Renal cortex interstitium (tissue), 11 donors: ENCODE measurements around the gene SHANK3. TPM values are rescaled to one million over a fixed set of nuclear protein-coding genes. Genes with fewer than 3 reads are reported as not detected.

ENCODE experiments used
- DNase-seq, 11 donors: peaks; one replicate each; pipeline ENCODE4 v3.0.0-alpha.2; 2013; ENCODE audit warnings: low read depth in 9 of 11, low spot score in 4 of 11; ENCODE audit errors: extremely low read depth in 1 of 11
- polyA plus RNA-seq, 3 donors: library from polyadenylated mRNA; unstranded; fragments of 120-200 nt; gene quantifications; one replicate each; pipeline ENCODE4 v1.2.1, GENCODE V29; 2013; ENCODE audit not compliant: insufficient read length in 3 of 3

The SHANK3 gene
- polyA plus RNA-seq, 3 donors = 13.7 to 24.6 (median 21.2) TPM

DNA sequence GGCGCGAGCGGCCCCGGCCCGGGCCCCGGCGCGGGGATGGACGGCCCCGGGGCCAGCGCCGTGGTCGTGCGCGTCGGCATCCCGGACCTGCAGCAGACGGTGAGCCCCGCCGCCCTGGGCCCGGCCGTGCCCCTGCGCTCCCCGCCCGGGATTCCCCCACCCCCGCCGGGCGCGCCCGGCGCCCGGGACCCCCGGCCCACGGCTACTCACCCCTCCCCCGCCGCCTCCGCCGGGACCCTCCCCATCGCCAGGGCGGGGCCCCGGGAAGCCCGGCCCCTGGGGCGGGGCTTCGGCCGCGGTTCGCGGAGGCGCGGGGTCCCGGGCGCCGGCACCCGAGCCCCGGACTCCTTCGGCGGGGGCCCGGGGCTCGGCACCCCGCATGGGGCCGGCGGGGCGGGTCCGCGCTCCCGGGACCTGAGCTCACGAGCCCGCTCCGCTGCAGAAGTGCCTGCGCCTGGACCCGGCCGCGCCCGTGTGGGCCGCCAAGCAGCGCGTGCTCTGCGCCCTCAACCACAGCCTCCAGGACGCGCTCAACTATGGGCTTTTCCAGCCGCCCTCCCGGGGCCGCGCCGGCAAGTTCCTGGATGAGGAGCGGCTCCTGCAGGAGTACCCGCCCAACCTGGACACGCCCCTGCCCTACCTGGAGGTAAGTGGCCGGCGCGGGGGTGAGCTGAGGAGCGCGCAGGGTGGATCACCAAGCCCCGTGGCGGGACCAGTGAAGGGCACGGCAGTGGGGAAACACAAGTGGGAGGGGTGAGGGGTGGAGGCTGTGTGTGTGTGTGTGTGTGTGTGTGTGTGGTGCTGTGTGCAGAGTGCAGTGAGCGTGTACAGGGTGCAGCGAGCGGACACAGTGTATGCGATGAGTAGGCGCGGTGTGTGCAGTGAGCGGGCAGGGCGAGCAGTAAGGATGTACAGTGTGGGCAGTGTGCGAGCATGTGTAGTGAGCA is 2.3 kb downstream of the SHANK3 start:
- peak in 5 of 11 donors; percentile 41 to 71 (median 64) for DNase-seq

DNA sequence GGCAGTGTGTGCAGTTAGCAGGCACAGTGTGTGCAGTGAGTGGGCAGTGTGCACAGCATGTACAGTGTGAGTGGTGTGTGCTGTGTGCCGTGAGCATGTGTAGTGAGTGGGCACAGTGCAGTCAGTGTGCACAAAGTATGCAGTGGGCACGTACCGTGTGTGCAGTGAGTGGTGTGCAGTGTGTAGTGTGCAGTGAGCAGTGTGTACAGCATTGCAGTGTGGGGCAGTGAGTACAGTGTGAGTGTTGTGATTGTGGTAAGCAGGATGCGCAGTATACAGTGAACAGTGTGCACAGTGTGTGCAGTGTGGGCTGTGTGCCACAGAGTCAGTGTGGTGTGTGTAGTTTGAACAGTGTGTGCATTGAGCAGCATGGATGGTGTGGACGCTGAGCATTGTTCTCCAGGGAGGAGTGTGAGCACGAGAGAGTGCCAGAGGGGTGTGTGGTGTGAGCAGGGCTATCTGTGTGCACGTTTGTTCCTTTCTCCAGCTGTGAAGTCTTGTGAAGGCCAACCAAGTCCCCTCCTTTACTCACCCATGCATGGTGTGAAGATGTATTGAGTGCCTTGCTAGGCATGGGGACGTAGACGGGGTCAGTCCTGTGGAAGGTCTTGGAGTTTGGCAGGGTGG is 3.0 kb downstream of the SHANK3 start:
- DNase-seq = no peak

DNA sequence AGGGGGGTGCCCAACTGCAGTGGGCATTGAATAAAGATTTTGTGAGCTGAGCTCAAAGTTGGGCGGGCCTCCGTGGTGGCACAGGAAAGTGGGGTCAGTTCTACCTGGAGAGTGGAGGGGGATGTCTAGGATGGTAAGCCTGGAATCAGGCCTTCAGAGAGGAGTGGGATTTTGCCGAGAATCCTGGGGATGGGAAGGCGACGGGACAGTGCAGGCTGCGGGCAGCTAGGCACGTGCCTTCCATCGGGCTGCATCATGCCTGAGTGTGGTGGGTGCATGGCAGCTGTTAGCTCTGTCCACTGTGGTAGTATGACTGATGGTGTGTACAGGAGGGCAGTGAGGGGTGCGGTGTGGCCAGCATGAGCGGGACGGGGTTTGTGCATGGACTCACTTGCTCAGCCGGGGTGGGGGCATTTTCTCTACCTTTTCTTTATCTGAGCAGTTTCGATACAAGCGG is 3.6 kb downstream of the SHANK3 start:
- no peak for DNase-seq

DNA sequence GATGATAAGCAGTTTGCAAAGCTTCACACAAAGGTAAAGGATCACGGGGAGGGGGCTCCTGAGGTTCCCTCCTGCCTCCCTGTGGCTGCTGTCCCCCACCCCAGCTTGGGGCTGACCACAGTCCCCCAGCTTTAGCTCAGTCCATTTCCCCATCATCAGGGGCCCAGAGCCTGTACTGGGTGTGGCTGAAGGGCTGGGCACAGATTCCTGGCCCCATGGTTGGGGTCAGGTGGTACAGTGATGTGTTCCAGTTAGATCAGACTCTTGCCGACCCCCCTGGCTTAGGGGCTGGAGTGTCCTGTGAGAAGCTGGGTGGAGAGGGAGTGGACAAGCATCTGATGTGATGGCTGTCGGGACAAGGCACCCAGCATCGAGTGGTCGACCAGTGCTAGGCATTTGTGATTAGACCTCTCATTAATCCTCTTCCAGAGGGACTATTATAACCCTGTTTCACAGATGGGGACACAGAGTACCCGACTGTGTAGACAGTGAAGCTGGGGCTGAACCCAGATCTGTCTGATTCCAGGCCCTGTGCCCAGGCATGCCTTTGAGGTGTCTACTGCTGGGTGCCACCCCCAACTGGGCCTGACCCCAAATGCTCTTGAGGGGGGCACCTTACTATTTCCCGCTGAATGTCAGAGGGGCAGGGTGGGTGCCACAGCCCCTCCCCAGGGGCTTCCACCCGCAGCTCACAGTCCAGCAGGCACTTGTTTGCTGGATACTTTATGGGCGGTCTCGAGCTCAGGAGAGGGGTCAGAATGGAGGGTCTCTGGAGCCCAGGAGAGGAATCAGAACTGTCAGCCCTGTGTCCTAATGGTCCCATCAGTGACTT is 4.3 kb downstream of the SHANK3 start:
- DNase-seq = no peak

DNA sequence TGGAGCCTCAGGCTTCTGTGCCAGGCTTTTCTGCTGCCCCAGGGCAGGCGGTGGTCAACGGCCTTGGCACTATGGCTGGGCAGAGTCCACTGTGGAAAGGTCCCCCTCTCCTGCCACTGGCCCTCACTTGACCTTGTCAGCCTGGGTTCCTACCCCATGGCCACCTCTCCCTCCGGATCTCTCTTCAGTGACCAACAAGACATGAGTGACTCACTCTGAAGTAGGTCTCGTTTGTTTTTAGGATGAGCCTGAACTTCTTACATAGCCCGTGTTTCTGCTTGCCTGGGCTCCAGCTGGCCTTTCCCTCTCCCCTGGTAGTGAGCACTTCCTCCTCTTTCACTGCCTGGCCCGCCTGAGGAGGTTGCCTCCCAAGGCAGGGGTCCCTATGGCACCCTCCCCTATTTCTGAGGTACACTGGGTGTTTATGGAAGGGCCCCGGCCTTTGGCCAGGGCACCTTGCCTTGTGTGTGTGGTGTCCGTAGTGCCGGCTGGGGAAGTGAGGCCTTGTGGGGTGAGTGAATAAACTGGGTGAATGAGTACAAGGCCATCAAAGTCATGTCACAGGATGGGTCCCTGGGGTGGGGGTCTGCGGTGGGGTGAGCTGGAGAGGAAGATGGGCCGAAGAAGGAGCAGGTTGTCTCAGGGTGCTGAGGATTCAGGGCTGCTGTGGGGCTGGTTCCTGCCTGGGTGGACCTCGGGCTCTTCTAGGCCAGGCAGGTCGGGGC is 5.0 kb downstream of the SHANK3 start:
- DNase-seq = no peak

DNA sequence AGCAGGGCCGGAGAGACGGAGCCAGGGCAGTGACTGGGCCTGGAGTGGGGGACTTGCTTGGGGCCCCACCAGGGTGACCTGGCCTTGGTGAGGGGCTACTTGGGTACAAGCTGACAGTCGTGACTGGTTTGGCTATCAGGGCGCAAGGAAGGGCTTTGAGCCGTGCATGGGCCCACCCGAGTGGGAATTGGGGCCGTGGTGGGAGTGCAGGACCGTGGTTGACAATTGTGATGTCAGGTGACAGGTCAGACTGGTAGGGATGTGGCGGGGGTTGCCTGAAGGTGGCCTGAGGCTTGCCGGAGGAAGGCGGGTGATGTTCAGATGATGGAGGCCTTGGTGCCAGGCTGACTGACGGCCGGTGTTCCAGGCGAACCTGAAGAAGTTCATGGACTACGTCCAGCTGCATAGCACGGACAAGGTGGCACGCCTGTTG is 5.6 kb downstream of the SHANK3 start:
- DNase-seq = no peak

DNA sequence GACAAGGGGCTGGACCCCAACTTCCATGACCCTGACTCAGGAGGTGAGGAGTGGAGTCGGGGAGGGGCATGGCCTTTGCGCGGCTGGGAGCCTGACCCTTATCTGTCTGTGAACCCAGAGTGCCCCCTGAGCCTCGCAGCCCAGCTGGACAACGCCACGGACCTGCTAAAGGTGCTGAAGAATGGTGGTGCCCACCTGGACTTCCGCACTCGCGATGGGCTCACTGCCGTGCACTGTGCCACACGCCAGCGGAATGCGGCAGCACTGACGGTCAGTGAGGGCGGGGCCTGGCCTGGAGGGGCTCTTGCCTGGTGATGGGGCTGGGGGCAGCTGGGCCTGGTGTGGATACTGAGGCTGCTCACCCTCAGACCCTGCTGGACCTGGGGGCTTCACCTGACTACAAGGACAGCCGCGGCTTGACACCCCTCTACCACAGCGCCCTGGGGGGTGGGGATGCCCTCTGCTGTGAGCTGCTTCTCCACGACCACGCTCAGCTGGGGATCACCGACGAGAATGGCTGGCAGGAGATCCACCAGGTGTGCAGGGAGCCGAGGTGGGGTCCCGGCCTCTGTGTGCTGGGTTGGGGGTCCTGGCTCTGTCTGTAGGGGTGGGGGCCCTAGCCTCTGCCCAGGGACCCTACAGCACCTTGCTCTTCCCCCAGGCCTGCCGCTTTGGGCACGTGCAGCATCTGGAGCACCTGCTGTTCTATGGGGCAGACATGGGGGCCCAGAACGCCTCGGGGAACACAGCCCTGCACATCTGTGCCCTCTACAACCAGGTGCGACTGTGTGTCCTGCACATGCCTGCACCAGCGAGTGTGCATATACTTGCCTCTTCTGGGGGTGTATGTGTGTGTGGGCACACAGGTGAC is 6.3 kb downstream of the SHANK3 start:
- DNase-seq = no peak

DNA sequence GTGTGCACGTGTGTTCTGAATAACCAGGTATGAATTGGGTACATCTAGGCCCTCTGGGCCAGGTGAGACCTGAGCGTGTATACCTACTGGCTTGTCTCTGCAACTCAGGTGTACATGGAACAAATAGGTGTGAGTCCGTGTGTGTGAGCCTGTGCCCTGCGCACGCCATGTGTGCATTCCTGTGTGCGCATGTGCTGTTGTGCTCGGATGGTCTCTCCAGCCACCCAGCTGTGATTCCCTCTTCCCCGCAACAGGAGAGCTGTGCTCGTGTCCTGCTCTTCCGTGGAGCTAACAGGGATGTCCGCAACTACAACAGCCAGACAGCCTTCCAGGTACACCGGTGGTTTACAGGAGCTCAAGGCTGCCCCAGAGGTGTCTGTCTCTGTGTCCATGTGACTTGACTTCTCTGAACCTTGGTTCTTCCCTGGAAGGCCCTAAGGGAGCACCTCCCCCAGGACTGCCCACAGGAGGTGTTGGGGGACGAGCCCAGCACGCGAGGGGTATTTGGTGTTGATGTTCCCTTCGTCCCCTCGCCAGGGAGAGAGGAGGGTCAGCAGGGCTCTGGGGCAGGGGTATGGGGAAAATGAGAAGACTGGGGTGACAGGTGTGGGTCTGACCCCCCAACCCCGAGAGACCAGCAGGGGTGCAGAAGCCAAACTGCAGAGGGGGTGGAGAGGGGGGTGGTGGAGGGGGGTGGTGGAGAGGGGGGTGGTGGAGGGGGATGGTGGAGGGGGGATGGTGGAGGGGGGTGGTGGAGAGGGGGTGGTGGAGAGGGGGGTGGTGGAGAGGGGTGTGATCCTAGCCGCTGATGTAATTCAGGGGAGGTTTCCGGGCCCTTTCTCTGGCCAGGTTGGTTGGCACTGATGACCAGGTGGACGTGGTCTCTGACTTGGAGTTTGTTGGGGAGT is 10.7 kb downstream of the SHANK3 start:
- no peak for DNase-seq

DNA sequence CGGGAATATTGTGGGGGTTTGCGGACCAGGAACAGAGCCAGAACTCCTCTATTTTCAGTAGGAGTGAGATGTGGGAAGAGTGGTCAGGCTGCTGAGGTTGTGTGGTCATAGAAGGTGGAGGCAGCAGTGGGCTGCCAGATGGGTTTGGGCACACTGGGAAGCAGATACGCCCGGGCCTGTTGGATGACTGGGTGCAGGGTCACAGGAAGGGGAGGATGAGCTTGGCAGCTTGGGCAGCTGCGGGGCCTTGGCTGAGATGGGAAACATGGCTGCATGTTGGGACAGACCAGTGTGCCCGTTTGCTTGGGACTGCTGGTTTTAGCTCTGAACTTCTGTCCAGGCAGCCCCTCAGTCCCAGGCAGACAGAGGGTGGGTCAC is 11.4 kb downstream of the SHANK3 start:
- DNase-seq = no peak

DNA sequence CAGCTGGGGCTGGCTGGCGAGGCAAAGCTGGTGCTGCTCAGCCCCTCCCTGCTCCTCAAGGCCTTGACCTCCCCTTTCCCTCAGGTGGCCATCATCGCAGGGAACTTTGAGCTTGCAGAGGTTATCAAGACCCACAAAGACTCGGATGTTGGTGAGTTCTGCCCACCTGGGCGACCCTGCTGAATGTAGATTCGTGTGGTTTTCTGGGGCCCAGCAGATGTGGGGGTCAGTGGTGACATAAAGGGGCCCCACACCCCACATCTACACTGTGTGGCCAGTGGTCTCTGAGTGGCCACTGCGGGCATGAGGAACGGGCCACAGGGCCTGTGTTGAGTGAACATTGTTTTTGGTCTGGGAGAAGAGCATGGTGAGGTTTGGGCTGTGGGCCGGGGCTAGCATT is 11.9 kb downstream of the SHANK3 start:
- no peak for DNase-seq

DNA sequence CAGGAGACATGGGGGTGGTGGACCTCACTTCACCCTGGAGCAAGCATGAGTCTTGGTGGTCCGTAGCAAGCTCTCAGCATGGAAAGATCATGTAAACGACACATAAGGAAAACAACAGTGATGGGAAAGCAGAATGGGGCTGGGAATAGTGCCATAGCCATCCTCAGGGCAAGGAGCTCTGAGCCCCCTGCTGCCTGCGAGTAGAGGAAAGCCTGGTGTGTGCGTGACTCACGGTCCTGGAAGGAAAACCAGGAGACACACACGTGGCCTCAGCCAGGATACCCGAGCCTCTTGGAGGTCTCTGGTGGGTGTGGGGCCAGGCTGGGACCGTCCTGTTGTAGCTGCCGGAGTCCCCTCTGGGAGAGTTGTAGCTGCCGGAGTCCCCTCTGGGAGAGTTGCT is 12.4 kb downstream of the SHANK3 start:
- DNase-seq = no peak

DNA sequence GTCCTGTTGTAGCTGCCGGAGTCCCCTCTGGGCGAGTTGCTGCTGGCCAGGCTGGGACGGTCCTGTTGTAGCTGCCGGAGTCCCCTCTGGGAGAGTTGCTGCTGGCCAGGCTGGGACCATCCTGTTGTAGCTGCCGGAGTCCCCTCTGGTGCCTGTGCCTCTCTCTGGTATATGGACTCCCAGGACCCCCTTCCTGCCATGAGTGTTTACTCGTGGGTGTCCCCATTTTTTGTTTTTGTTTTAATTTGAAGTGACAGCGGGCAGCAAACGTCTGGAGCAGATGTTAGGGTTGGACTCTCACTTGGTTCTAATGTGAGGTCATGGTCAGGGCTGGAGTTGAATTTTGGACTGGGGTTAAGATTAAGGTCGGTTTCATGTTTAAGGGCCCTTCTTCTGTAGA is 14.2 kb downstream of the SHANK3 start:
- DNase-seq = no peak

DNA sequence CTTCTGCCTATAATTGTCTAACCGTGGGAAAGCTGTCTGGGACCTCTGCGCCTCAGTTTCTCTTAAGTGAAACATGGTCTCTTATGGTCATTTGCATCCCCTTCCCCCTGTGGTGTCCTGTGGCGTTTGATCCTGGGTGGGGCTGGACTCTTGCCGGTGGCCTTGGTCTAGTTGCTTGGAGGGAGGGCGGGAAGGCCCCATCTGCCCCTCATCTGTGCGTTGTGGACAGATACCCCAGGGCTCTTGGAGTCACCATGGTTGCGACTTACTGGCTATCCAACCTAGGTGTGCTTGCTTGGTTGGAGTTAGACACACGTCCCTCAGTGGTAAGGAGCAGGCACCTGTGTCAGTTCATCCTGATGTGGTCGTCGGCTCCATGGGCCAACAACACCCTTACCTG is 15.2 kb downstream of the SHANK3 start:
- no peak for DNase-seq

DNA sequence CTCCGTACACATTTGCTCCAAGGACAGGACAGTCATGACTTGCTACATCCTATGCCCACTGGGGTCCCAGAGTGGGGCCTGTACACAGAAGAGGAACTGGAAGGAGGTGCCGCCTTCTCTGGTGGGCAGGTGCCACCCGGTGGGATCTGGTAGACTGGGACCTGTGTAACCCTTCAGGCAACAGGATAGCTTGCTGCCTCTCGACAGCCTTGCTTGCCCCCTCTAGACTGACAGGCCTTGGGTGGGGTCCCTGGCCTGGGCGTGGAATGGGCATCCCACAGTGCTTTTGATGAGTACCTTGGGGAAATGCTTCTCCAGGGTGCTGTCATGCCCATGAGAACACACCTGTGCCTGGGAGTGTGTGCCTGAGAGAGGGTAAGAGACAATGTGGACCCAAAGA is 15.8 kb downstream of the SHANK3 start:
- DNase-seq = no peak

DNA sequence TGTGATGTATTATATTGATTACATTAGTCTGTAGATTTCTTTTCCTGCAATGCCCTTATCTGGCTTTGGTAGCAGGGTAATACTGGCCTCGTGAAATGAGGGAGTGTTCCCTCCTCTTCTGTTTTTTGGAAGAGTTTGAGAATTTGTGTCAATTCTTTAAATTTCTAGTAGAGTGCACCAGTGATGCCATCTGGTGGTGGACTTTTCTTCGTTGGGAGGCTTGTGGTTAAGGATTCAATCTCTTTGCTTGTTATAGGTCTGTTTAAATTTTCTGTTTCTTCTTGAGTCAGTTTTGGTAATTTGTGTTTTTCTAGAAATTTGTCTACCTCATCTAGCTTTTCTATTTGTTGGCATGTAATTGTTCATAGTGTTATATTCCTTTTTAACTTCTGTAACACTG is 18.9 kb downstream of the SHANK3 start:
- no peak for DNase-seq

DNA sequence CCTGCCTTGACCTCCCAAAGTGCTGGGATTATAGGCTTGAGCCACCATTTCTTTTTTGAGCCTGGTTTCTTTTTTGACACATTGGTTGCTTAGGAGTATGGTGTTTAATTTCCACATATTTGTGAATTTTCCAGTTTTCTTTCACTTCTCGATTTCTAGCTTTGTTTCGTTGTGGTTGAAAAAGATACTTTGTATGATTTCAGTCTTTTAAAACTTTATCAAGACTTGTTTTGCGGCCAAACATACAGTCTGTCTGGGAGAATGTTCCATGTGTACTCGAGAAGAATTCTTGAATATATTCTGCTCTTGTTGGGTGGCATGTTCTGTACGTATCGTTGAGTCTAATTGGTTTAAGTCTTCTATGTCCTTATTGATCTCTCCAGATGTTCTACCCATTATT is 20.8 kb downstream of the SHANK3 start:
- DNase-seq = no peak

DNA sequence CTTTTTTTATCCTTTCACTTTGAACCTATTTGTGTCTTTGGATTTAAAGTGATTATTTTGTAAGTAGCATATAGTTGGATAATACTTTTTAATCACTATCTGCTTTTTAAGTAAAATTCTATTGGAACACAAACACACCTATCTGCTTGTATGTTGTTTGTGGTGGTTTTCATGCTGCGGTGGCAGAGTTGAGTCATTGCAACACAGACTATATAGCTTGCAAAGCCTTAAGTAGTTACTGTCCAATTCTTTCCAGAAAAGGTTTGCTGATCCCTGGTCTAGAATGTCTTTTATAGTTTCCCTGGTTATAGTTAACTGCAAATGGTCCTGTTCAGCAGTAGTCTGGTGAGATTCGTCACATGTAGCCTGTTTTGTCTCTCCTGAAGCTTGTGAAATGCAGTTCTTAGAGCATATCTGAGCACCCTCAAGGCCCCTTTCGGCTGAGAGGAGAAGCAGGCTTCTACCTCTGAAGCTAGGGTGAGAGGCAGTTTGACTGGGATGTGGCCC is 21.5 kb downstream of the SHANK3 start:
- no peak for DNase-seq
